ENCODE measurements around the gene CHAC1. TPM values are rescaled to one million over a fixed set of nuclear protein-coding genes. Genes with fewer than 3 reads are reported as not detected.

Gene CHAC1
- total RNA-seq, 1 donor, result 11.4 TPM

- no peak overlapping the region for H3K4me3 ChIP-seq (ENCODE audit: low read depth, low read length)
- no peak for TF ChIP-seq CTCF (IDR thresholded peaks at IDR 0.05; ENCODE audit: insufficient read depth, low read length)
- DNase-seq (ENCODE audit: low read depth), result no peak
These were observed 21.6 kb downstream of the CHAC1 start for GRCh38 chr15:40974879-40975278.

- no peak for DNase-seq (ENCODE audit: low read depth)
- no peak overlapping the region for H3K4me3 ChIP-seq (ENCODE audit: low read depth, low read length)
- TF ChIP-seq CTCF (IDR thresholded peaks at IDR 0.05; ENCODE audit: insufficient read depth, low read length), result no peak
These were observed 23.5 kb downstream of the CHAC1 start for GRCh38 chr15:40976819-40977218.

- no peak for DNase-seq (ENCODE audit: low read depth)
These were observed 24.9 kb downstream of the CHAC1 start for GRCh38 chr15:40978141-40978540.

GRCh38 chr15:40978562-40978961, 25.3 kb downstream of the CHAC1 start:
- no peak for DNase-seq (ENCODE audit: low read depth)
- H3K4me3 ChIP-seq (ENCODE audit: low read depth, low read length), result no peak overlapping the region
- no peak for TF ChIP-seq CTCF (IDR thresholded peaks at IDR 0.05; ENCODE audit: insufficient read depth, low read length)

More at GRCh38 chr15:40978141-40978540, 24.9 kb downstream of the CHAC1 start:
- no peak overlapping the region for H3K4me3 ChIP-seq (ENCODE audit: low read depth, low read length)
- no peak for TF ChIP-seq CTCF (IDR thresholded peaks at IDR 0.05; ENCODE audit: insufficient read depth, low read length)

GRCh38 chr15:40981186-40981585, 27.9 kb downstream of the CHAC1 start:
- DNase-seq (ENCODE audit: low read depth), result no peak
- H3K4me3 ChIP-seq (ENCODE audit: low read depth, low read length), result no peak overlapping the region
- TF ChIP-seq CTCF (IDR thresholded peaks at IDR 0.05; ENCODE audit: insufficient read depth, low read length), result no peak

GRCh38 chr15:40982855-40983254, 29.6 kb downstream of the CHAC1 start:
- TF ChIP-seq CTCF (IDR thresholded peaks at IDR 0.05; ENCODE audit: insufficient read depth, low read length), result no peak
- no peak overlapping the region for H3K4me3 ChIP-seq (ENCODE audit: low read depth, low read length)
- DNase-seq (ENCODE audit: low read depth), result peak; percentile 58

GRCh38 chr15:40984406-40984805, 31.1 kb downstream of the CHAC1 start:
- no peak overlapping the region for H3K4me3 ChIP-seq (ENCODE audit: low read depth, low read length)
- no peak for TF ChIP-seq CTCF (IDR thresholded peaks at IDR 0.05; ENCODE audit: insufficient read depth, low read length)
- no peak for DNase-seq (ENCODE audit: low read depth)
